ENCODE data around the gene ZBED5.

The ZBED5 gene

GRCh38 chr11:10864688-10865087 lies 6.8 kb upstream of the ZBED5 start:
- H3K4me3 ChIP-seq (ENCODE audit: low read depth, low read length): no peak overlapping the region
- peak; percentile 50 for DNase-seq (ENCODE audit: low read depth)
- no peak for TF ChIP-seq CTCF (conservative IDR thresholded peaks at IDR 0.05; ENCODE audit: low read depth, low read length)

GRCh38 chr11:10862446-10862845 lies 4.6 kb upstream of the ZBED5 start:
- no peak for DNase-seq (ENCODE audit: low read depth)
- no peak overlapping the region for H3K4me3 ChIP-seq (ENCODE audit: low read depth, low read length)
- TF ChIP-seq CTCF (conservative IDR thresholded peaks at IDR 0.05; ENCODE audit: low read depth, low read length): no peak

GRCh38 chr11:10861799-10862198 lies 3.9 kb upstream of the ZBED5 start:
- H3K4me3 ChIP-seq (ENCODE audit: low read depth, low read length): no peak overlapping the region
- no peak for DNase-seq (ENCODE audit: low read depth)
- TF ChIP-seq CTCF (conservative IDR thresholded peaks at IDR 0.05; ENCODE audit: low read depth, low read length): no peak

- H3K4me3 ChIP-seq (ENCODE audit: low read depth, low read length): no peak overlapping the region
- no peak for DNase-seq (ENCODE audit: low read depth)
- no peak for TF ChIP-seq CTCF (conservative IDR thresholded peaks at IDR 0.05; ENCODE audit: low read depth, low read length)
These were observed 3.2 kb upstream of the ZBED5 start for GRCh38 chr11:10861047-10861446.

- peak; percentile 62 for DNase-seq (ENCODE audit: low read depth)
- TF ChIP-seq CTCF (conservative IDR thresholded peaks at IDR 0.05; ENCODE audit: low read depth, low read length): no peak
- peak overlapping the region; percentile 91 for H3K4me3 ChIP-seq (ENCODE audit: low read depth, low read length)
These were observed 829 bp upstream of the ZBED5 start for GRCh38 chr11:10858439-10859325.

- H3K4me3 ChIP-seq (ENCODE audit: low read depth, low read length): peak overlapping the region; percentile 91
- DNase-seq (ENCODE audit: low read depth): no peak
- no peak for TF ChIP-seq CTCF (conservative IDR thresholded peaks at IDR 0.05; ENCODE audit: low read depth, low read length)
These were observed 469 bp downstream of the ZBED5 start for GRCh38 chr11:10857459-10857708.
